HepG2 (cell line): ENCODE results near the gene NECTIN2. TPM values are rescaled to one million over a fixed set of nuclear protein-coding genes. Genes with fewer than 3 reads are reported as not detected.

Experiments
- ATF7 ChIP-seq, 2 experiments: fragments of 450-650 bp in 1 of 2; sonication (generic) in 1 of 2; formaldehyde crosslinking in 1 of 2; IDR thresholded peaks; 2 replicates each; pipeline versions ENCODE4 v1.4.0 to v1.6.1; 2016 to 2020; ENCODE audit warnings: antibody characterized with exemption in 1 of 2, mild to moderate bottlenecking in 1 of 2, missing genetic modification reagents in 1 of 2
- CC2D1A ChIP-seq: sonication (generic); formaldehyde crosslinking; IDR thresholded peaks from 2 replicates; pipeline ENCODE4 v1.8.1; 2023; ENCODE audit warnings: mild to moderate bottlenecking, missing genetic modification reagents
- GATAD1 ChIP-seq: IDR thresholded peaks from 2 replicates; pipeline ENCODE4 v1.6.1; 2016; ENCODE audit warnings: missing genetic modification reagents, missing compliant biosample characterization
- POGZ ChIP-seq: sonication (generic); formaldehyde crosslinking; IDR thresholded peaks from 2 replicates; pipeline ENCODE4 v1.4.0; 2020; ENCODE audit warnings: mild to moderate bottlenecking, missing genetic modification reagents
- POLR2A ChIP-seq, 2 experiments: IDR thresholded peaks; 2 replicates each; pipeline ENCODE4 v1.6.1; 2011; ENCODE audit warnings: low read depth in 2 of 2, low read length in 2 of 2, mild to moderate bottlenecking in 1 of 2, moderate library complexity in 1 of 2; ENCODE audit not compliant: insufficient read depth in 1 of 2
- RARA ChIP-seq: IDR thresholded peaks from 2 replicates; pipeline ENCODE4 v1.6.1; 2016; ENCODE audit warnings: missing genetic modification reagents, missing compliant biosample characterization
- RBFOX2 ChIP-seq: fragments of 200-400 bp; formaldehyde crosslinking; IDR thresholded peaks from 2 replicates; pipeline ENCODE4 v1.6.1; 2017; ENCODE audit warnings: low read depth, mild to moderate bottlenecking, low read length
- RXRA ChIP-seq: sonication (generic); formaldehyde crosslinking; IDR thresholded peaks from 2 replicates; pipeline ENCODE4 v1.5.1; 2020; ENCODE audit warnings: missing genetic modification reagents
- SNAPC2 ChIP-seq: sonication (generic); formaldehyde crosslinking; IDR thresholded peaks from 2 replicates; pipeline ENCODE4 v1.8.1; 2022; ENCODE audit warnings: mild to moderate bottlenecking, missing genetic modification reagents
- SP5 ChIP-seq: IDR thresholded peaks from 2 replicates; pipeline ENCODE4 v1.6.1; 2016; ENCODE audit warnings: low read depth, borderline replicate concordance
- ZBTB3 ChIP-seq: sonication (generic); formaldehyde crosslinking; IDR thresholded peaks from 2 replicates; pipeline ENCODE4 v1.4.0; 2020; ENCODE audit warnings: low read depth, mild to moderate bottlenecking, moderate library complexity, missing genetic modification reagents, borderline replicate concordance
- ZBTB7B ChIP-seq: sonication (generic); formaldehyde crosslinking; IDR thresholded peaks from 2 replicates; pipeline ENCODE4 v1.4.0; 2020; ENCODE audit warnings: missing genetic modification reagents
- ZNF296 ChIP-seq: sonication (generic); formaldehyde crosslinking; conservative IDR thresholded peaks from 2 replicates; pipeline ENCODE4 v1.5.0; 2020; ENCODE audit warnings: mild to moderate bottlenecking, missing genetic modification reagents
- ZNF547 ChIP-seq: sonication (generic); formaldehyde crosslinking; IDR thresholded peaks from 2 replicates; pipeline ENCODE4 v1.5.1; 2020; ENCODE audit warnings: mild to moderate bottlenecking, missing genetic modification reagents
- ZNF562 ChIP-seq: sonication (generic); formaldehyde crosslinking; IDR thresholded peaks from 2 replicates; pipeline ENCODE4 v1.8.0; 2022; ENCODE audit warnings: missing genetic modification reagents, borderline replicate concordance
- ZNF766 ChIP-seq: sonication (generic); formaldehyde crosslinking; IDR thresholded peaks from 2 replicates; pipeline ENCODE4 v1.5.0; 2020; ENCODE audit warnings: missing genetic modification reagents, borderline replicate concordance
- polyA plus RNA-seq, 8 experiments: library from polyadenylated mRNA; depleted of rRNA in 3 of 8; stranded (reverse) in 7 of 8; unstranded in 1 of 8; fragments of >200 nt; fragmentation: Illumina TruSeq in 4 of 8; extraction: Trizol in 4 of 8; gene quantifications; 2 replicates each; pipeline versions ENCODE4 v1.2.1 to v1.2.3, GENCODE V29; 2011 to 2016; ENCODE audit warnings: low read depth in 4 of 8, missing spikeins in 1 of 8, mixed read lengths in 1 of 8; ENCODE audit not compliant: insufficient read depth in 1 of 8
- total RNA-seq, 5 experiments: library from RNA; depleted of rRNA; stranded (reverse); fragments of >200 nt; fragmentation: Illumina TruSeq; extraction: Trizol; gene quantifications; 2 replicates each; pipeline ENCODE4 v1.2.3, GENCODE V29; 2016; ENCODE audit warnings: low read depth in 1 of 5
- TF ChIP-seq, protein P1 (sequence below): IDR thresholded peaks from 2 replicates; pipeline ENCODE4 v1.6.1; 2012; ENCODE audit warnings: inconsistent platforms
- TF ChIP-seq, protein P2 (sequence below): sonication (generic); formaldehyde crosslinking; IDR thresholded peaks from 2 replicates; pipeline ENCODE4 v1.8.1; 2023; ENCODE audit warnings: missing genetic modification reagents, mild to moderate bottlenecking, borderline replicate concordance
- TF ChIP-seq, protein P3 (sequence below): sonication (generic); formaldehyde crosslinking; IDR thresholded peaks from one replicate; pipeline ENCODE4 v1.5.1; 2020; ENCODE audit warnings: mild to moderate bottlenecking, missing genetic modification reagents; ENCODE audit errors: not compliant biosample characterization
- TF ChIP-seq, protein P4 (sequence below): sonication (generic); formaldehyde crosslinking; IDR thresholded peaks from 2 replicates; pipeline ENCODE4 v1.5.1; 2020; ENCODE audit warnings: missing genetic modification reagents, mild to moderate bottlenecking, borderline replicate concordance

The NECTIN2 gene
- total and polyA plus RNA-seq, 2 of the 13 experiments (the other 11 are each of a cell fraction or from before 2014, with no cell fraction given) = 75.4 to 114 TPM

DNA sequence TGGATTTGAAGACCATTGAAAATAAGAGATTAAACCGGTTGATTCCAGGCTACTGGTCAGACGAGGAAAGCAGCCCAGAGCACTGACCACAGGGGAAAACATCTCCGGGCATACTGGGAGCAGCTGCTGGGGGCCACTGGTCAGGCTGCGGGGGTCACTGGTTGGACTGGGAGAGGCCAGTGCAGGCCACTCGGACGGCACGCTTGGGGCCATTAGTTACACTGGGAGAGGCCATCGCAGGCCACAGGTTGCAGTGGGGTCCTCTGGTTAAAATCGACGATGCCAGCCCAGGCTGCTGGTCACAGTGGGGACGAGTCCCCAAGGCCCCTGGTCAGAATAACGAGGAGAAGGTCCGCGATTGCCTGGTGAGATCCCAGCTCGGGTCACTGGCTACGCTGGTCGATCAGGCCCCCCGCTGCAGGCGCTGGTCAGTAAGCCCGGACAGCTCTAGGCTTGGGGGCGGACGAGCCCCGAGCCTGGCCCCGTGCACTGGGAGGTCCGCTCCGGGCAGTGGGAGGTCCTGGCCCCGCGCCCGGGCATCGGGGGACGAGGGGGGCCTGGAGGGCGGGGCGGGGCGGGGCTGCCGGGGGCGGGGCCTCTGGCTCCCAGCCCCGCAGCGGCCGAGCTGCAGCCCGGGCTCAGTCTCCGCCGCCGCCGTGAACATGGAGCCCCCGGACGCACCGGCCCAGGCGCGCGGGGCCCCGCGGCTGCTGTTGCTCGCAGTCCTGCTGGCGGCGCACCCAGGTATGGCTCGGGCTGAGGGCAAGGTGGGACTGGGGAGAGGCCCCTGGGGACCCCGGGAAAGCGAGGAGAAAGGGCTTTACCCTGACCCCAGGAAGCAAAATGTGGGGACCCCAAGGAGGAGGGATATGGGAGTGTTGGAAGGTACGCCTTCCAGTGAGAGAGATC lies 37.4 kb upstream of the NECTIN2 start, which contains the start of gene BCAM (continued):
- TF ChIP-seq, protein P1, sequence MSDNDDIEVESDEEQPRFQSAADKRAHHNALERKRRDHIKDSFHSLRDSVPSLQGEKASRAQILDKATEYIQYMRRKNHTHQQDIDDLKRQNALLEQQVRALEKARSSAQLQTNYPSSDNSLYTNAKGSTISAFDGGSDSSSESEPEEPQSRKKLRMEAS = peak; percentile 40; the same call in 1 of the 2 replicates
- TF ChIP-seq CC2D1A (CRISPR knock-in tag) (no peak), ZNF547 (CRISPR knock-in tag) (no peak), ZBTB3 (CRISPR knock-in tag) (peak; percentile 75), RARA (CRISPR knock-in tag) (peak; percentile 38), POGZ (peak; percentile 22; the same call in 1 of the 2 replicates), ZBTB7B (peak; percentile 79), SNAPC2 (CRISPR knock-in tag) (0 out of 2 replicates have a peak, but pooled peaks have one; percentile 67), RBFOX2 (peak; percentile 91), GATAD1 (CRISPR knock-in tag) (no peak), ZNF296 (CRISPR knock-in tag) (peak; percentile 90), ZNF562 (CRISPR knock-in tag) (no peak), POLR2A (IDR thresholded peaks at IDR 0.05; ENCODE audit: insufficient read depth in 1 of 2, low read depth in 2 of 2, low read length in 2 of 2) (peak in 1 of 2 experiments; percentile 94; a peak in 3 of 4 replicates), SP5 (CRISPR knock-in tag) (peak; percentile 88), ZNF766 (CRISPR knock-in tag) (no peak), ATF7 (IDR thresholded peaks at IDR 0.05) (no peak), ATF7 (CRISPR knock-in tag; IDR thresholded peaks at IDR 0.05) (0 out of 2 replicates have a peak, but pooled peaks have one; percentile 48), RXRA (0 out of 2 replicates have a peak, but pooled peaks have one; percentile 15)
- TF ChIP-seq, protein P2, sequence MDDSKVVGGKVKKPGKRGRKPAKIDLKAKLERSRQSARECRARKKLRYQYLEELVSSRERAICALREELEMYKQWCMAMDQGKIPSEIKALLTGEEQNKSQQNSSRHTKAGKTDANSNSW (CRISPR knock-in tag) = no peak
- TF ChIP-seq, protein P3, sequence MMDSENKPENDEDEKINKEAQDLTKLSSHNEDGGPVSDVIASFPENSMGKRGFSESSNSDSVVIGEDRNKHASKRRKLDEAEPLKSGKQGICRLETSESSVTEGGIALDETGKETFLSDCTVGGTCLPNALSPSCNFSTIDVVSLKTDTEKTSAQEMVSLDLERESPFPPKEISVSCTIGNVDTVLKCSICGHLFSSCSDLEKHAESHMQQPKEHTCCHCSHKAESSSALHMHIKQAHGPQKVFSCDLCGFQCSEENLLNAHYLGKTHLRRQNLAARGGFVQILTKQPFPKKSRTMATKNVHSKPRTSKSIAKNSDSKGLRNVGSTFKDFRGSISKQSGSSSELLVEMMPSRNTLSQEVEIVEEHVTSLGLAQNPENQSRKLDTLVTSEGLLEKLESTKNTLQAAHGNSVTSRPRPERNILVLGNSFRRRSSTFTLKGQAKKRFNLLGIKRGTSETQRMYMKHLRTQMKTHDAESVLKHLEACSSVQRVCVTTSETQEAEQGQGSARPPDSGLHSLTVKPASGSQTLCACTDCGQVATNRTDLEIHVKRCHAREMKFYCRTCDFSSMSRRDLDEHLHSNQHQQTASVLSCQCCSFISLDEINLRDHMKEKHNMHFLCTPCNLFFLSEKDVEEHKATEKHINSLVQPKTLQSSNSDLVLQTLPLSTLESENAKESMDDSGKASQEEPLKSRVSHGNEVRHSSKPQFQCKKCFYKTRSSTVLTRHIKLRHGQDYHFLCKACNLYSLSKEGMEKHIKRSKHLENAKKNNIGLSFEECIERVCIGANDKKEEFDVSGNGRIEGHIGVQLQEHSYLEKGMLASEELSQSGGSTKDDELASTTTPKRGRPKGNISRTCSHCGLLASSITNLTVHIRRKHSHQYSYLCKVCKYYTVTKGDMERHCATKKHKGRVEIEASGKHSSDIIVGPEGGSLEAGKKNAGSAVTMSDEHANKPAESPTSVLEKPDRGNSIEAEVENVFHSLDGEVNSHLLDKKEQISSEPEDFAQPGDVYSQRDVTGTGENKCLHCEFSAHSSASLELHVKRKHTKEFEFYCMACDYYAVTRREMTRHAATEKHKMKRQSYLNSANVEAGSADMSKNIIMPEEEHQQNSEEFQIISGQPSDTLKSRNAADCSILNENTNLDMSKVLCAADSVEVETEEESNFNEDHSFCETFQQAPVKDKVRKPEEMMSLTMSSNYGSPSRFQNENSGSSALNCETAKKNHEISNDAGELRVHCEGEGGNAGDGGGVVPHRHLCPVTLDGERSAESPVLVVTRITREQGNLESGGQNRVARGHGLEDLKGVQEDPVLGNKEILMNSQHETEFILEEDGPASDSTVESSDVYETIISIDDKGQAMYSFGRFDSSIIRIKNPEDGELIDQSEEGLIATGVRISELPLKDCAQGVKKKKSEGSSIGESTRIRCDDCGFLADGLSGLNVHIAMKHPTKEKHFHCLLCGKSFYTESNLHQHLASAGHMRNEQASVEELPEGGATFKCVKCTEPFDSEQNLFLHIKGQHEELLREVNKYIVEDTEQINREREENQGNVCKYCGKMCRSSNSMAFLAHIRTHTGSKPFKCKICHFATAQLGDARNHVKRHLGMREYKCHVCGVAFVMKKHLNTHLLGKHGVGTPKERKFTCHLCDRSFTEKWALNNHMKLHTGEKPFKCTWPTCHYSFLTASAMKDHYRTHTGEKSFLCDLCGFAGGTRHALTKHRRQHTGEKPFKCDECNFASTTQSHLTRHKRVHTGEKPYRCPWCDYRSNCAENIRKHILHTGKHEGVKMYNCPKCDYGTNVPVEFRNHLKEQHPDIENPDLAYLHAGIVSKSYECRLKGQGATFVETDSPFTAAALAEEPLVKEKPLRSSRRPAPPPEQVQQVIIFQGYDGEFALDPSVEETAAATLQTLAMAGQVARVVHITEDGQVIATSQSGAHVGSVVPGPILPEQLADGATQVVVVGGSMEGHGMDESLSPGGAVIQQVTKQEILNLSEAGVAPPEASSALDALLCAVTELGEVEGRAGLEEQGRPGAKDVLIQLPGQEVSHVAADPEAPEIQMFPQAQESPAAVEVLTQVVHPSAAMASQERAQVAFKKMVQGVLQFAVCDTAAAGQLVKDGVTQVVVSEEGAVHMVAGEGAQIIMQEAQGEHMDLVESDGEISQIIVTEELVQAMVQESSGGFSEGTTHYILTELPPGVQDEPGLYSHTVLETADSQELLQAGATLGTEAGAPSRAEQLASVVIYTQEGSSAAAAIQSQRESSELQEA (CRISPR knock-in tag) = peak; percentile 13
- TF ChIP-seq, protein P4, sequence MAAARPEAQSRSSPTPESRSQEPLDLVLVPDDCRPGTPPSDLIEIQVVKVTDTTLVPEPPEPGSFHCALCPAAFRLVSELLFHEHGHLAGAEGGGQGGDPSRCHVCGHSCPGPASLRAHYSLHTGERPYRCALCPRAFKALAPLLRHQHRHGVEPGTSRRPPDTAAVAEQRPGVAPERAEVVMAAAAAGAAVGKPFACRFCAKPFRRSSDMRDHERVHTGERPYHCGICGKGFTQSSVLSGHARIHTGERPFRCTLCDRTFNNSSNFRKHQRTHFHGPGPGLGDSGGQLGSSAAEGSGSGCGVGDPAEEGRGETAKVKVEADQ (CRISPR knock-in tag) = no peak
